Mammary epithelial cell (primary cell): Measurements from ENCODE around the gene PRR35.

ENCODE experiments used
- EZH2 ChIP-seq: IDR thresholded peaks from 2 replicates; pipeline ENCODE4 v1.6.1; 2012; ENCODE audit warnings: low read length, inconsistent platforms, borderline replicate concordance
- TF ChIP-seq, protein P1 (sequence below), 2 donors: IDR thresholded peaks in 1 of 2; conservative IDR thresholded peaks in 1 of 2; 2 replicates each; pipeline ENCODE4 v1.5.1; 2011 to 2012; ENCODE audit warnings: inconsistent platforms in 2 of 2, low read length in 2 of 2, mild to moderate bottlenecking in 2 of 2, control low read depth in 1 of 2, low read depth in 1 of 2; ENCODE audit not compliant: insufficient read depth in 1 of 2; ENCODE audit errors: extremely low read depth in 1 of 2

DNA sequence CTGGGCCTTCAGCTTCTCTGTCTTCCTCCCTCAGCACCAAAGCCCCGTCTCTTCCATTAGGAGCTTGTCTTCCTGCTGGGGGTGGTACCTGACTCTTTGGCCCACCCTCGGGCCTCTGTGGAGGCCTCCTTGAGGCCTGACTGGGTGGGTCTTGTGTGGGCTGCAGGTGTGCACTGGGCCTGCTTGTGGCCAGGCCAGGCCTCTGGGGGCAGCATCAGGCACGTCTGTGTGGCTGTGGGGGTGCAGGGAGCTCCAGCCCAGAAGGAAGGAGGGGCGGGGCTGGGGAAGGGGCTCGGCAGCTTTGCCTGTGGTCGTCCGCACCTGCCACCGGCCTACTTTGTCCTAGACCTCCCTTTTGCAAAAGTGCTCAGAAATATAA is 16.6 kb downstream of the PRR35 start:
- TF ChIP-seq, protein P1, sequence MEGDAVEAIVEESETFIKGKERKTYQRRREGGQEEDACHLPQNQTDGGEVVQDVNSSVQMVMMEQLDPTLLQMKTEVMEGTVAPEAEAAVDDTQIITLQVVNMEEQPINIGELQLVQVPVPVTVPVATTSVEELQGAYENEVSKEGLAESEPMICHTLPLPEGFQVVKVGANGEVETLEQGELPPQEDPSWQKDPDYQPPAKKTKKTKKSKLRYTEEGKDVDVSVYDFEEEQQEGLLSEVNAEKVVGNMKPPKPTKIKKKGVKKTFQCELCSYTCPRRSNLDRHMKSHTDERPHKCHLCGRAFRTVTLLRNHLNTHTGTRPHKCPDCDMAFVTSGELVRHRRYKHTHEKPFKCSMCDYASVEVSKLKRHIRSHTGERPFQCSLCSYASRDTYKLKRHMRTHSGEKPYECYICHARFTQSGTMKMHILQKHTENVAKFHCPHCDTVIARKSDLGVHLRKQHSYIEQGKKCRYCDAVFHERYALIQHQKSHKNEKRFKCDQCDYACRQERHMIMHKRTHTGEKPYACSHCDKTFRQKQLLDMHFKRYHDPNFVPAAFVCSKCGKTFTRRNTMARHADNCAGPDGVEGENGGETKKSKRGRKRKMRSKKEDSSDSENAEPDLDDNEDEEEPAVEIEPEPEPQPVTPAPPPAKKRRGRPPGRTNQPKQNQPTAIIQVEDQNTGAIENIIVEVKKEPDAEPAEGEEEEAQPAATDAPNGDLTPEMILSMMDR (conservative IDR thresholded peaks at IDR 0.05 in 1 of 2, IDR thresholded peaks at IDR 0.05 in 1 of 2; ENCODE audit: extremely low read depth in 1 of 2, insufficient read depth in 1 of 2, low read depth in 1 of 2, low read length in 2 of 2): no peak
- no peak for TF ChIP-seq EZH2
